ENCODE measurements around the gene DYNC2I2. TPM values are rescaled to one million over a fixed set of nuclear protein-coding genes. Genes with fewer than 3 reads are reported as not detected.
"Not testable (repeated sequence)": the region's sequence is repeated elsewhere in the genome, so short reads cannot be mapped to it uniquely, and the experiment has no call there.

Gene DYNC2I2
- total RNA-seq, 4 donors from 2014 or later = 36.6 to 46.8 (median 44.0) TPM

DNA sequence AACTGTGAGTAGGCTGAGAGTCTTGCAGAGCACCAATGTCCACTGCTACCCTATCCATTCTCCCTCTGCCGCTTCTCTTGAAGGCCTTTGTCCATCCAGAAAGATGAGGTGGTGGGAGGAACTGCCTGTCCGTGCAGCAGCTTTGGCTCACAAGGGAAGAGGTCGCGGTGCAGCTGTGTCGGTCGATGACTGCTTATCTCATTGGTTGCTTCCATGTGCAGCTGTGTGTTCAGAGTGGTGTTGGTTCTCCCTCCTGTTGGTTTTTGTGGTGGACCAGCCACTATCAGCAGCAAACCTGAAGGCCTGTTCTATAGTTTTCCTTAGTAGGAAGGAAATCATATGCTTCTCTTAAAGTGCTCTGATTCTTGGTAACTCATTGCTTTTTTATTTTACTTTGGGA lies 63.6 kb downstream of the DYNC2I2 start:
- 86 to 89% methylated on average over 6 of the region's 6 CpGs for WGBS, 2 donors
- no peak for TF ChIP-seq POLR2A (IDR thresholded peaks at IDR 0.05)
- TF ChIP-seq, protein P1, sequence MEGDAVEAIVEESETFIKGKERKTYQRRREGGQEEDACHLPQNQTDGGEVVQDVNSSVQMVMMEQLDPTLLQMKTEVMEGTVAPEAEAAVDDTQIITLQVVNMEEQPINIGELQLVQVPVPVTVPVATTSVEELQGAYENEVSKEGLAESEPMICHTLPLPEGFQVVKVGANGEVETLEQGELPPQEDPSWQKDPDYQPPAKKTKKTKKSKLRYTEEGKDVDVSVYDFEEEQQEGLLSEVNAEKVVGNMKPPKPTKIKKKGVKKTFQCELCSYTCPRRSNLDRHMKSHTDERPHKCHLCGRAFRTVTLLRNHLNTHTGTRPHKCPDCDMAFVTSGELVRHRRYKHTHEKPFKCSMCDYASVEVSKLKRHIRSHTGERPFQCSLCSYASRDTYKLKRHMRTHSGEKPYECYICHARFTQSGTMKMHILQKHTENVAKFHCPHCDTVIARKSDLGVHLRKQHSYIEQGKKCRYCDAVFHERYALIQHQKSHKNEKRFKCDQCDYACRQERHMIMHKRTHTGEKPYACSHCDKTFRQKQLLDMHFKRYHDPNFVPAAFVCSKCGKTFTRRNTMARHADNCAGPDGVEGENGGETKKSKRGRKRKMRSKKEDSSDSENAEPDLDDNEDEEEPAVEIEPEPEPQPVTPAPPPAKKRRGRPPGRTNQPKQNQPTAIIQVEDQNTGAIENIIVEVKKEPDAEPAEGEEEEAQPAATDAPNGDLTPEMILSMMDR (IDR thresholded peaks at IDR 0.05) = no peak
- DNase-seq (ENCODE audit: low spot score in 2 of 2) = no peak
- H3K4me3 ChIP-seq (ENCODE audit: low read depth, poor library complexity, severe bottlenecking) = no peak overlapping the region
- intact Hi-C loops (cut with DNase I; ENCODE audit: low total_unique reads) = no loop called here

DNA sequence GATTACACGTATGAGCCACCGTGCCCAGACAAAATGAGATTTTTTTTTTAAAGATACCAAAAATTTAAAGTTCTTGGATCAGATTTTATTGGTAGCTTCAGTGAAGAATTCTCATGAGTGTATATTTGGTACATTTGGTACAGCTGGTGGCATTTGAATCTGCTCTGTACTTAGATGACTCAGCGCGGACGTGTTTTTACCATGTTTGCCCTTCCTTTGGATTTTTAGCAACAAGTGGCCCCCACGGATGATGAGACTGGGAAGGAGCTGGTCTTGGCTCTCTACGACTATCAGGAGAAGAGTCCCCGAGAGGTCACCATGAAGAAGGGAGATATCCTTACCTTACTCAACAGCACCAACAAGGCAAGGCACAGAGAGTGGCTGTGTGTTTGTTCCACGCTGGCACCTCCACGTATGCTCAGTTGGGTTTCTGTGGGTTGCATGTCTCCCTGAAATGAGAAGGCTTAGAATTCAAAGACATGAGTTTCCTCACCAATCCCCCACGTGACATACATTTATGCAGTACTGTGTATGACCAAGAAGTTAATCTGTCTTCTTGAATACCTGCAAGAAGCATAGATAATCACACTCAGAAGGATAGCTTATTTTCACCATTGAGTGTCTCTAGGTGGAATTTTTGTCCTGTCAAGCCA lies 67.9 kb downstream of the DYNC2I2 start:
- WGBS, 2 donors = 94 to 96% methylated on average over 11 of the region's 11 CpGs
- no peak for TF ChIP-seq POLR2A (IDR thresholded peaks at IDR 0.05)
- TF ChIP-seq, protein P1 (IDR thresholded peaks at IDR 0.05) = no peak
- intact Hi-C loops (cut with DNase I; ENCODE audit: low total_unique reads) = no loop called here
- DNase-seq (ENCODE audit: low spot score in 2 of 2) = no peak
- H3K4me3 ChIP-seq (ENCODE audit: low read depth, poor library complexity, severe bottlenecking) = no peak overlapping the region

DNA sequence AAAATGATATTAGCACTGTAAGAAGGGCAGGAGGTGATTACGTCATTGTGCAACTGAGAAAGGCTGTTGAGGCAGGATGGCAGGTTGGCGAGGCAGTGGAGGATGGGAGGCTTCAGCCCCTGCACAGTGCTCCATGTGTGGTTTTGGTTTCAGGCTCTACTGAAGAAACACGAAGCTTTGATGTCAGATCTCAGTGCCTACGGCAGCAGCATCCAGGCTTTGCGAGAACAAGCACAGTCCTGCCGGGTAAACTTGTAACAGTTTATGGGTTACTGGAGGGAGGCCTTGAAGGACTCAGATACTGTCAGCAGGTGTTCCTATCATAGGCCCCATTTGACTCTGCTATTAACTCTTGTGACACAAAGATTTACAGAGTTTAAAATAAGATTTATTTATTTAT lies 69.2 kb downstream of the DYNC2I2 start:
- no peak for TF ChIP-seq POLR2A (IDR thresholded peaks at IDR 0.05)
- TF ChIP-seq, protein P1 (IDR thresholded peaks at IDR 0.05) = no peak
- no peak for DNase-seq (ENCODE audit: low spot score in 2 of 2)
- intact Hi-C loops (cut with DNase I; ENCODE audit: low total_unique reads) = no loop called here
- no peak overlapping the region for H3K4me3 ChIP-seq (ENCODE audit: low read depth, poor library complexity, severe bottlenecking)
- 65 to 69% methylated on average over 6 of the region's 6 CpGs for WGBS, 2 donors

DNA sequence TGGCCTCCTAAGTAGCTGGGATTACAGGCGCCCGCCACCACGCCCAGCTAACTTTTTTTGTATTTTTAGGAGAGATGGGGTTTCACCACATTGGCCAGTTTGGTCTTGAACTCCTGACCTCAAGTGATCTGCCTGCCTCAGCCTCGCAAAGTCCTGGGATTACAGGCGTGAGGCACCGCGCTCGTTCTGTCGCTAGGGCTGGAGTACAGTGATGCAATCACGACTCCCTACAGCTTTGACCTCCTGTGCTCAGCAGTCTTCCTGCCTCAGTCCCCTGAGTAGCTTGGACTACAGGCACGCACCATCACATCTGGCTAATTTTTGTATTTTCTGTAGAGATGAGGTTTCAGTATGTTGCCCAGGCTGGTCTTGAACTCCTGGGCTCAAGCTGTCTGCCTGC lies 69.7 kb downstream of the DYNC2I2 start:
- whole genome bisulfite sequencing, 2 donors = 89 to 94% methylated on average over 11 of the region's 11 CpGs
- DNase-seq (ENCODE audit: low spot score in 2 of 2); intact Hi-C loops (cut with DNase I; ENCODE audit: low total_unique reads); H3K4me3 ChIP-seq (ENCODE audit: low read depth, poor library complexity, severe bottlenecking): not testable (repeated sequence)

DNA sequence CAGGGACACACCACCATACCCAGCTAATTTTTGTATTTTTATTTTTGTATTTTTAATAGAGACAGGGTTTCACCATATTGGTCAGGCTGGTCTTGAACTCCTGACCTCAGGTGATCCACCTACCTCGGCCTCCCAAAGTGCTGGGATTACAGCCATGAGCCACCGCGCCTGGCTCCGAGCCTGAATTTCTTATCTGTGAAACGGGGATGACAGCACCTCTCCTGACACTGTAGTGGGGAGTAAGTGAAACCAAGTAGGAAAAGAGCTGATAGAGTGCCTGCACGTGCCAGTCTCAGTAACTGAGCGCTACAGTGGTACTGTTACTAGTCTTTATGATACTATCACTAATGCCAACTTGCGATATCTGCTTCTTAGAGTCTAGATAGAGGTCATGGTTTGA lies 71.5 kb downstream of the DYNC2I2 start:
- H3K4me3 ChIP-seq (ENCODE audit: low read depth, poor library complexity, severe bottlenecking); DNase-seq (ENCODE audit: low spot score in 2 of 2); intact Hi-C loops (cut with DNase I; ENCODE audit: low total_unique reads): not testable (repeated sequence)
- WGBS, 2 donors = 87 to 89% methylated on average over 8 of the region's 8 CpGs

Other genes starting within 250 kb of the DYNC2I2 start
- gene CERCAM, start 236.0 kb downstream of the DYNC2I2 start, total RNA-seq = 10 to 100 TPM in 1 of 4 donors, 1 to 10 TPM in 3; 5.6 to 21.3 (median 7.3) TPM
- 10 to 100 TPM; 15.0 to 22.1 (median 18.0) TPM for gene ODF2, start 200.8 kb downstream of the DYNC2I2 start, total RNA-seq
- gene GLE1, start 152.1 kb downstream of the DYNC2I2 start, total RNA-seq = 10 to 100 TPM; 28.6 to 44.3 (median 30.8) TPM
- gene SPTAN1, start 104.3 kb downstream of the DYNC2I2 start, total RNA-seq = 100 to 1,000 TPM; 223 to 331 (median 293) TPM
- 100 to 1,000 TPM; 135 to 220 (median 178) TPM for gene SET, start 32.4 kb upstream of the DYNC2I2 start, total RNA-seq
- gene PKN3, start 45.7 kb upstream of the DYNC2I2 start, total RNA-seq = 1 to 10 TPM; 2.4 to 8.4 (median 4.1) TPM
- 10 to 100 TPM; 68.3 to 95.7 (median 84.1) TPM for gene ZDHHC12, start 67.3 kb upstream of the DYNC2I2 start, total RNA-seq
- 100 to 1,000 TPM in 1 of 4 donors, 10 to 100 TPM in 3; 66.5 to 104 (median 73.2) TPM for gene ZER1, start 115.1 kb upstream of the DYNC2I2 start, total RNA-seq
- gene TBC1D13, start 130.4 kb upstream of the DYNC2I2 start, total RNA-seq = 10 to 100 TPM in 3 of 4 donors, 1 to 10 TPM in 1; 5.0 to 14.8 (median 12.8) TPM
- gene ENDOG, start 161.7 kb upstream of the DYNC2I2 start, total RNA-seq = 10 to 100 TPM; 12.5 to 34.7 (median 25.5) TPM
- 10 to 100 TPM; 15.0 to 41.5 (median 32.3) TPM for gene SPOUT1, start 172.9 kb upstream of the DYNC2I2 start, total RNA-seq
- gene KYAT1, start 225.1 kb upstream of the DYNC2I2 start, total RNA-seq = 10 to 100 TPM in 2 of 4 donors, 1 to 10 TPM in 2; 8.2 to 19.4 (median 10.9) TPM
- gene LRRC8A, start 225.3 kb upstream of the DYNC2I2 start, total RNA-seq = 100 to 1,000 TPM in 3 of 4 donors, 10 to 100 TPM in 1; 89.6 to 131 (median 111) TPM

Data from lower leg skin (tissue), 4 donors.